K562 (cell line): ENCODE data around the gene SMCO4. TPM values are rescaled to one million over a fixed set of nuclear protein-coding genes. Genes with fewer than 3 reads are reported as not detected.

Source experiments
- C11orf30 ChIP-seq: fragments of 450-650 bp; IDR thresholded peaks from 2 replicates; pipeline ENCODE4 v1.6.1; 2016; ENCODE audit warnings: low read depth, mild to moderate bottlenecking
- CEBPB ChIP-seq: fragments of 450-650 bp; IDR thresholded peaks from 2 replicates; pipeline ENCODE4 v1.6.1; 2016; ENCODE audit warnings: missing genetic modification characterization, missing compliant biosample characterization
- CHD1 ChIP-seq: fragments of 200-600 bp; sonication (generic); IDR thresholded peaks from one replicate; pipeline ENCODE4 v1.6.1; 2012; ENCODE audit warnings: mild to moderate bottlenecking, moderate library complexity, low read length, inconsistent platforms
- ETV6 ChIP-seq, 3 experiments: fragments of 150-350 bp in 1 of 3; sonication (generic) in 1 of 3; formaldehyde crosslinking in 1 of 3; IDR thresholded peaks; 2 replicates each; pipeline versions ENCODE4 v1.6.1 to v1.8.0; 2014 to 2022; ENCODE audit warnings: borderline replicate concordance in 2 of 3, low read depth in 2 of 3, antibody characterized with exemption in 1 of 3, low read length in 1 of 3, mild to moderate bottlenecking in 1 of 3, missing genetic modification reagents in 1 of 3
- FOXJ3 ChIP-seq: sonication (generic); formaldehyde crosslinking; IDR thresholded peaks from 2 replicates; pipeline ENCODE4 v1.4.0; 2020; ENCODE audit warnings: mild to moderate bottlenecking, missing genetic modification reagents
- FOXP4 ChIP-seq: sonication (generic); formaldehyde crosslinking; IDR thresholded peaks from 2 replicates; pipeline ENCODE4 v1.8.0; 2022; ENCODE audit warnings: mild to moderate bottlenecking, missing genetic modification reagents, borderline replicate concordance
- HDAC1 ChIP-seq, 2 experiments: fragments of 450-650 bp; IDR thresholded peaks; 2 replicates each; pipeline ENCODE4 v1.6.1; 2016 to 2017; ENCODE audit warnings: inconsistent platforms in 1 of 2, mild to moderate bottlenecking in 1 of 2, moderate library complexity in 1 of 2
- KDM5B ChIP-seq: fragments of 200-600 bp; sonication (generic); IDR thresholded peaks from 2 replicates; pipeline ENCODE4 v1.6.1; 2012; ENCODE audit warnings: low read depth, mild to moderate bottlenecking, moderate library complexity, low read length, control low read depth, inconsistent platforms; ENCODE audit not compliant: insufficient replicate concordance
- MED1 ChIP-seq: sonication (generic); formaldehyde crosslinking; IDR thresholded peaks from 2 replicates; pipeline ENCODE4 v1.8.1; 2023; ENCODE audit warnings: missing genetic modification reagents, borderline replicate concordance
- NFRKB ChIP-seq: fragments of 450-650 bp; IDR thresholded peaks from 2 replicates; pipeline ENCODE4 v1.6.1; 2016; ENCODE audit warnings: low read depth
- NR2C1 ChIP-seq, 2 experiments: fragments of 450-650 bp; IDR thresholded peaks; 2 replicates each; pipeline ENCODE4 v1.6.1; 2017; ENCODE audit warnings: mild to moderate bottlenecking in 2 of 2, antibody characterized with exemption in 1 of 2, inconsistent platforms in 1 of 2, missing compliant biosample characterization in 1 of 2, missing genetic modification characterization in 1 of 2
- NR2C2 ChIP-seq, 2 experiments: fragments of 200-800 bp in 1 of 2; sonication (Bioruptor generic) in 1 of 2; sonication (generic) in 1 of 2; formaldehyde crosslinking in 1 of 2; IDR thresholded peaks; 2 replicates each; pipeline versions ENCODE4 v1.6.1 to v1.8.0; 2016 to 2022; ENCODE audit warnings: mild to moderate bottlenecking in 1 of 2, missing compliant biosample characterization in 1 of 2, missing genetic modification characterization in 1 of 2, missing genetic modification reagents in 1 of 2
- PCBP2 ChIP-seq: fragments of 200-400 bp; formaldehyde crosslinking; IDR thresholded peaks from 2 replicates; pipeline ENCODE4 v1.6.1; 2018; ENCODE audit warnings: low read length, low read depth, mild to moderate bottlenecking, moderate library complexity; ENCODE audit not compliant: poor library complexity, severe bottlenecking
- POLR2AphosphoS5 ChIP-seq: IDR thresholded peaks from 2 replicates; pipeline ENCODE4 v1.6.1; 2011; ENCODE audit warnings: mild to moderate bottlenecking, low read depth, low read length, moderate library complexity; ENCODE audit not compliant: control insufficient read depth, insufficient read depth
- SMARCE1 ChIP-seq: fragments of 450-650 bp; IDR thresholded peaks from 2 replicates; pipeline ENCODE4 v1.7.1; 2016; ENCODE audit warnings: mild to moderate bottlenecking
- TBL1XR1 ChIP-seq, 2 experiments: IDR thresholded peaks; 2 replicates each; pipeline ENCODE4 v1.6.1; 2012; ENCODE audit warnings: improper control_type of control experiment in 2 of 2, low read length in 2 of 2, mild to moderate bottlenecking in 1 of 2
- YBX1 ChIP-seq: fragments of 450-650 bp; IDR thresholded peaks from 2 replicates; pipeline ENCODE4 v1.7.1; 2016; ENCODE audit warnings: mild to moderate bottlenecking
- ZC3H11A ChIP-seq: IDR thresholded peaks from 2 replicates; pipeline ENCODE4 v1.6.1; 2012; ENCODE audit warnings: low read depth, low read length, improper control_type of control experiment
- ZKSCAN8 ChIP-seq: fragments of 200-800 bp; sonication (Bioruptor generic); IDR thresholded peaks from 2 replicates; pipeline ENCODE4 v1.6.1; 2016; ENCODE audit warnings: missing genetic modification characterization, missing compliant biosample characterization
- ZNF165 ChIP-seq: fragments of 250-450 bp; sonication (Bioruptor Pico); IDR thresholded peaks from 2 replicates; pipeline ENCODE4 v1.4.0; 2020; ENCODE audit warnings: borderline replicate concordance
- ZNF282 ChIP-seq: sonication (generic); formaldehyde crosslinking; IDR thresholded peaks from 2 replicates; pipeline ENCODE4 v1.8.1; 2023; ENCODE audit warnings: missing genetic modification reagents
- ZNF41 ChIP-seq: fragments of 250-450 bp; sonication (Bioruptor Pico); conservative IDR thresholded peaks from 2 replicates; pipeline ENCODE4 v1.4.0; 2020; ENCODE audit warnings: mild to moderate bottlenecking
- ZNF583 ChIP-seq: fragments of 250-450 bp; sonication (Bioruptor Pico); IDR thresholded peaks from 2 replicates; pipeline ENCODE4 v1.4.0; 2020
- polyA plus RNA-seq, 8 experiments: library from polyadenylated mRNA; depleted of rRNA in 4 of 8; stranded (reverse) in 5 of 8; unstranded in 3 of 8; fragments of >200 nt; fragmentation: Nextera tagmentation in 2 of 8; fragmentation: Illumina TruSeq in 1 of 8; extraction: Ambion mirVana in 2 of 8; extraction: Trizol in 1 of 8; gene quantifications; 2 replicates each; pipeline versions ENCODE4 v1.2.1 to v1.2.3, GENCODE V29; 2011 to 2014; ENCODE audit warnings: inconsistent platforms in 1 of 8, missing spikeins in 1 of 8
- total RNA-seq, 7 experiments: library from RNA; depleted of rRNA in 6 of 7; stranded (reverse); fragments of >200 nt in 6 of 7; fragmentation: Illumina TruSeq in 2 of 7; extraction: Trizol in 2 of 7; gene quantifications; 2 replicates each; pipeline versions ENCODE4 v1.2.1 to v1.2.3, GENCODE V29; 2011 to 2021; ENCODE audit warnings: low replicate concordance in 1 of 7
- TF ChIP-seq, protein P1 (sequence below): fragments of 250-450 bp; sonication (Bioruptor Pico); IDR thresholded peaks from 2 replicates; pipeline ENCODE4 v1.5.0; 2021
- TF ChIP-seq, protein P2 (sequence below): sonication (generic); formaldehyde crosslinking; IDR thresholded peaks from 2 replicates; pipeline ENCODE4 v1.8.0; 2022; ENCODE audit warnings: missing genetic modification reagents, mild to moderate bottlenecking, borderline replicate concordance

The SMCO4 gene
- total and polyA plus RNA-seq, 9 of the 15 experiments (the other 6 are each of a cell fraction or from before 2014, with no cell fraction given), result 1.8 to 27.8 (median 15.3) TPM

DNA sequence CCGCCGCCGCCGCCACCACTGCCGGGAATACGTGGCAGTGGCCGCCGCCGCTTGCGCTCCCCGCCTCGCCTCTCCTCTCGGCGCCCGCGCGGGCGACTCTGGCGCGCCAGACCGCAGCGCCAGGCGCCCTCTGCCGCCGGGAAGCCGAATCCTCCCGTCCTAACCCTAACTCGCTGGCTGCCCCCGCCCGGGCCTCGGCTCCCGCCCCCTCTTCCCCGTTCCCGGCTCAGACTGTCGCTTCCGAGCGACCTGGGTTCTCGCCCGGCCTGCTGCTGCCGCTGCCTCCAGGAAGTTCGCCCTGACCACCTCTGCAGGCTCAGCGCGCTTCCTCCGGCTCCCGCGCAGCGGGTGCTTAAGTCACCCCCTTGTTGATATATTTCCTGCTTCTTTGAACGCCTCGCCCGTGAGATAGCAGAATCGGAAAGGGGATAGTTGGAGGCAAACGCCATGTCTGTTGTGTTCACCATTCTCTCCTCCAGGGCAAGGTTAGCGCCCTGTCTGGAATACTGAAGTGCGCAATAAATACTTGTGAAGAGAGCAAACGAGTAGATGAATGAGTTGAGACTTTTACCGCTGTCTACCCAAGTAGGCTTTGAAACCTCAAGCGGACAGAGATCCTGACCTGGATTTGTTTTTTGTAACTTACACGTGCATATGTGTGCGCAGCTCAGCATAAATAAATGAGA lies at the start of gene SMCO4 (continued):
- TF ChIP-seq CHD1 (no peak), ZC3H11A (no peak), NR2C1 (IDR thresholded peaks at IDR 0.05) (no peak), NR2C1 (tag; IDR thresholded peaks at IDR 0.05) (no peak), KDM5B (peak; percentile 52), ZKSCAN8 (CRISPR knock-in tag) (no peak), NR2C2 (CRISPR knock-in tag; IDR thresholded peaks at IDR 0.05) (no peak), NR2C2 (tag; IDR thresholded peaks at IDR 0.05) (no peak), ZNF41 (CRISPR knock-in tag) (no peak), FOXP4 (CRISPR knock-in tag) (no peak), PCBP2 (no peak), POLR2AphosphoS5 (no peak), ZNF583 (CRISPR knock-in tag) (no peak), YBX1 (no peak), SMARCE1 (no peak), CEBPB (tag) (no peak), NFRKB (no peak), HDAC1 (IDR thresholded peaks at IDR 0.05) (peak; percentile 36 to 42; a peak in 1 of 4 replicates), TBL1XR1 (IDR thresholded peaks at IDR 0.05; ENCODE audit: low read length in 2 of 2) (no peak), ZNF282 (CRISPR knock-in tag) (no peak), ETV6 (IDR thresholded peaks at IDR 0.05; ENCODE audit: borderline replicate concordance in 1 of 2, low read depth in 2 of 2, low read length in 1 of 2) (no peak), ETV6 (CRISPR knock-in tag; IDR thresholded peaks at IDR 0.05; ENCODE audit: borderline replicate concordance) (no peak), ZNF165 (no peak), MED1 (no peak), C11orf30 (no peak), FOXJ3 (CRISPR knock-in tag) (no peak)
- TF ChIP-seq, protein P1, sequence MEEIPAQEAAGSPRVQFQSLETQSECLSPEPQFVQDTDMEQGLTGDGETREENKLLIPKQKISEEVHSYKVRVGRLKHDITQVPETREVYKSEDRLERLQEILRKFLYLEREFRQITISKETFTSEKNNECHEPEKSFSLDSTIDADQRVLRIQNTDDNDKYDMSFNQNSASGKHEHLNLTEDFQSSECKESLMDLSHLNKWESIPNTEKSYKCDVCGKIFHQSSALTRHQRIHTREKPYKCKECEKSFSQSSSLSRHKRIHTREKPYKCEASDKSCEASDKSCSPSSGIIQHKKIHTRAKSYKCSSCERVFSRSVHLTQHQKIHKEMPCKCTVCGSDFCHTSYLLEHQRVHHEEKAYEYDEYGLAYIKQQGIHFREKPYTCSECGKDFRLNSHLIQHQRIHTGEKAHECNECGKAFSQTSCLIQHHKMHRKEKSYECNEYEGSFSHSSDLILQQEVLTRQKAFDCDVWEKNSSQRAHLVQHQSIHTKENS (CRISPR knock-in tag), result no peak
- TF ChIP-seq, protein P2, sequence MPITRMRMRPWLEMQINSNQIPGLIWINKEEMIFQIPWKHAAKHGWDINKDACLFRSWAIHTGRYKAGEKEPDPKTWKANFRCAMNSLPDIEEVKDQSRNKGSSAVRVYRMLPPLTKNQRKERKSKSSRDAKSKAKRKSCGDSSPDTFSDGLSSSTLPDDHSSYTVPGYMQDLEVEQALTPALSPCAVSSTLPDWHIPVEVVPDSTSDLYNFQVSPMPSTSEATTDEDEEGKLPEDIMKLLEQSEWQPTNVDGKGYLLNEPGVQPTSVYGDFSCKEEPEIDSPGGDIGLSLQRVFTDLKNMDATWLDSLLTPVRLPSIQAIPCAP, result no peak
